NCI-H82 treated with DMSO at 0.1 percent for 48 hours (cell line): ENCODE measurements around the gene C21orf58.
"Not testable (repeated sequence)": the region's sequence is repeated elsewhere in the genome, so short reads cannot be mapped to it uniquely, and the experiment has no call there.

Experiments
- DNase-seq: peaks from one replicate; lab custom pipeline; 2025; ENCODE audit not compliant: unreplicated experiment; lab: John Stamatoyannopoulos, UW

The C21orf58 gene

DNA sequence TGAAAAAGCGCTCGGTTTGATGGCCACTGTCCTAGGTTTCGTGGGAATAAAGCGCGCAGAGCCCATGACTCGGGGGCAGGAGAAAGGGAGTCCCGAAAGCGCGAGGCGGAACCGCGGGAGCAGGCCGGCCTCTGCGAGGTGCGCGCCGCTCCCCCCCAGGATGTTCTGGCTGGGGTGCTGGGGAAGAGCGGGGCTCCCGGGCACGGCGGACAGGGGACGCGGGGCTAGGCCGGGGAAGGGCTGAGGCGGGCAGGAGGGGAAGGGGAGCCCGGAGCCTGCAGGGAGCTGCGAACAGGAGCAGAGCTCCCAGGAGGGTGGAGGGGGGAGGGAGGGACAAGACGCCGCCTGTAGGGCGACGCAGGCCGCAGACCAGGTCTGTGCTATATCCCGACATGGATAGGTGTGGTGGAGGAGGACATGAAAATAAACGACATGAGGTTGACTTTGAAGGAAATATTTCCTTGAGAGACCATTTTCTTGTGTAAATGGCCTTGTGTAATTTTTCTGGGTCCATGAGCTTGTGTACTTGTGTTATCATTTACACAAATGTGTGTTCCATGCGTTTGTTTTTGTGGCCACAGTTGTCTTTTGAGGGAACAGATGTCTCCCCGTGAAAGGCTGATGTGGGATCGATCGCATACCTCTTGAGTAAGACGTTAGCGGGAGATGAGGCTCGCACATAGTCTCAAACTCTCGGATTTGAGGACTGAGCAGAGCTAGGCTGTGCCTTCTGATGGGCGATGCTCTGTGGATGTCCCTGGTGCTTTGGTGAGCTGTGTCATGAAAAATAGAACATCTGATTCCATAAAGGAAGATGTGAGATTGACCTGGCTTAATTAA is 1.6 kb upstream of the C21orf58 start:
- DNase-seq, result peak; percentile 20

DNA sequence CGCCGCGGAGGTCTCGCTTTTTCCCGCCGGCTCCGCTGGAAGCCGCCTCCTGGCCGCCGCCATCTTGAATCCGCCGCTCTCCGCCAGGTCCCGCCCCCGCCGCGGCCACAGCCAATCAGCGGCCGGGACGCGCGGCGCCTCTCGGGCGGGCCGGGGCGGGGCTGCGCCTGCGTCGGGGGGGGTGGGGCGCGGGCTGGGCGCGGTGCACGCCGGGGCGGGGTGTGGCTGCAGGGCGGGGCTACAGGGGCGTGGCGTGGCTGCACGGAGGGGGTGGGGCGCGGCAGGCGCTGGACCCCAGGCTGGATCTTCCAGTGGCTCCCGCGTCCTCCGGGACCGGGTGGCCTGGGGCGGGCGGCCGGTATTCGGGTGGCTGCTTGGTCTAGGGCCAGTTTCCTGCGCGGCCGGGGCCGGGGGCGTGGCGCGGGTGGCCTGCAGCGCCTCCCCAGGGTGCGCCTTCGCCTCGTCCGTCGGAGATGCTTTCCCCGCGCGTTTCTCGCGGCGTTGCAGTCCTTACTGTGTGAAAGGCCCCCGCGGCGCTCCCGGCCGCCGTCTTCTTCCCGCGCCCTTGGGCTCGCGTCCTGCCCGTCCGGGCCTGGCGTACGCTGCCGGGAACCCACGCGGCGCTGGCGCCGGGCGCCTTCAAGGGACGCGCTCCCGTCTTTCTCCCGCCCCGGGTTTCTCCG is 861 bp upstream of the C21orf58 start:
- DNase-seq, result peak; percentile 51

- DNase-seq, result no peak
Observed at GRCh38 chr21:46323227-46323709, 402 bp downstream of the C21orf58 start.

DNA sequence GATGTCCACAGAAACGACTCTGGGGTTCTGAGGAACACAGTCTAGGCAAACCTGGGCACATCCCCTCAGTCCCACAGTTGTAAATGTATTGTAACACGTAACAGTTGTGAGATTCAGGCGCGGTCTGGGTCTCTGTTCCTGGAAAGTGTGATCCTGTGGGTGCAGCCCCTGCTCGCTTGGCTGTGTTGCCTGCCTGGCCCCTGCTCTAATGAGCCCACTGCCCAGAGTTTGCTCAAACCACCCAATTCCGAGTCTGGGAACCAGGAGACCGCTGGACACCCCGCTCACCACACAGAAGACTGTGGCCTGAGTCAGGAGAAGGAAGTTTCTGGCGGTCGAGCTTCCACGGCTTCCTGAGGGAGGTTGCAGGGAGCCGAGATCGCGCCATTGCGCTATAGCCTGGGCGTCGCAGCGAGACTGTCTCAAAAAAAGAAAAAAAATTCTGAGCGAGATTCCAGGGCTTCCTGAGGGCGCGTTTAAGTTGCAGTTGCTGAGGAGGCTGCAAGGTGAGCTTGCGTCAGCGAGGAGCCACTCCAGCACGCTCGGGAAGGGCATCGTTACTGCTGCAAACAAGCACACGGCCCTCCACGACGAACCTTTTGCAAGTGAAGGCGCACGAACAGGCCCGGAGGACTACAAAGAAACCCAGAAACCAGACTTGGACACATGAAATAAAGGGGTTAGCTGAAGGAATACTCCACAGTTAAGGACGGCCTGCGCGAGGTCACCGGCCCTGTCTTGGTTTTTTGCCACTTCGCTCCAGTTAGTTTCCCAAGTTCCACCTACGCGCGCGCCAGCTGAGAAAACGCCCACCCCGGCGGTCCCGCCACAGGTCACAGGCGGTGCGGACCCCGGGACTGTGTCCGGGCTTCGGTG is 1.1 kb downstream of the C21orf58 start:
- DNase-seq, result no peak

GRCh38 chr21:46320331-46320801 is 3.3 kb downstream of the C21orf58 start:
- DNase-seq, result no peak

DNA sequence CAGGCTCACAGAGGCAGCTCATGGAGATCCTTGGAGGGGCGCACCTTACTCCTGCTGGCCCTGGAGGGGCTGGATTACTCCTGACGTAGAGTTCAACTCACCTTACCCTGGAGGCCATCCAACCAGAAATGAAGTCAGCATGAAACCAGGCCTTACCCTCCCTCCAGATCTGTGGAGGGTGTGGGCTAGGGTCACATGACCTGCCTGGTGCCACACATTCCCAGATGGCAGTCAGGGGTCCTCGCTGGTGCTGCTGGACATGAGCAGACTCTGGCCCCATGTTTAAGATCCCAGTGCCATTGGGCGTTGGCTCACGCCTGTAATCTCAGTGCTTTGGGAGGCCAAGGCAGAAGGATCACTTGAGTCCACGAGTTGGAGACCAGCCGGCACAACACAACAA is 4.5 kb downstream of the C21orf58 start:
- no peak for DNase-seq

DNA sequence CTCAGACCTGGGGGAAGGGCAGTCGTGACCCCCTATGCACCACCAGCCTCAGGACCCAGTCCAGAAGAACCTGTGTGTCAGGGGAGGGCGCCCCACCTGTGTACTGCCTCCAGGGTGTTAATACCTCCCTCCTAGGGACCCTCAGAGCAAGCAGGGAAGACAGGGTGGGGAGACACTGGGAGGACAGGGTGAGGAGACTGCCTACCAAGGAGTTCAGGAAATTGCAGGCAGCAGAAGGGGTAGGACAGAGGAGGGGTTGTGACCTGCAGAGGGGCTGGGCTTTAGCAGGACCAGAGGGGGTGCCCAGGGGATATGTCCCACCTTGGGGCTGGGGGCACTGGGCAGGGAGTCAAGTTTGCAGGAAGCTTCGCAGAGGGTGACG is 5.2 kb downstream of the C21orf58 start:
- no peak for DNase-seq

GRCh38 chr21:46317710-46318463 is 5.8 kb downstream of the C21orf58 start:
- no peak for DNase-seq

DNA sequence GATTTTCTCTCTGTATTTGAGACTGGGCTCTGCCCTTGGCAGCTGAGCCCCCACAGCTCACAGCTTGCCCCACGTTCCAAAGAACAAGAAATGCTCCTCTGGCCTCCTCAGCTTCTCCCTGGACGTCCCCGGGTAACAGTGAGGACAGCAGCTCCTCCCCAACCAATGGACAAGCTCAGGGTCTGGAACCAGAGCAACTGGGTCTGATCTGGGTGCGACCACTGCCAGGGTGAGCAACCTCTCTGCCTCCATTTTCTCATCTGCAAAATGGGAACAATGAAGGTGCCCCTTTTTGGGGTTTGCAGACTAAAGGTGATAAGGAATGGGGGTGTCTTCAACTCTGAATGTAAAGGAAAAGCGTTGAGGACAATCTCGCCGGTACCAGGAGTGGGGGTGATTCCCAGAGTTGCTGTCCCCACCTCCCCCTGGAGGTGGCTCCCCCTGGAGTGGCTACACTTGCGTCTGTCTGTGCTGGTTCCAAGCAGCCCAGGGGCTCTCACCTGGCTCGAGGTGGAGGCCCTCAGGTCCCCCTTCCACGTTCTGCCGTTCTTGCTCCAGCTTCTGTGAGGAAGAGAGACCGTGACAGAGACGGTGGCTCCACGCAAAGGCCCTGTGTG is 6.9 kb downstream of the C21orf58 start:
- DNase-seq, result no peak

DNA sequence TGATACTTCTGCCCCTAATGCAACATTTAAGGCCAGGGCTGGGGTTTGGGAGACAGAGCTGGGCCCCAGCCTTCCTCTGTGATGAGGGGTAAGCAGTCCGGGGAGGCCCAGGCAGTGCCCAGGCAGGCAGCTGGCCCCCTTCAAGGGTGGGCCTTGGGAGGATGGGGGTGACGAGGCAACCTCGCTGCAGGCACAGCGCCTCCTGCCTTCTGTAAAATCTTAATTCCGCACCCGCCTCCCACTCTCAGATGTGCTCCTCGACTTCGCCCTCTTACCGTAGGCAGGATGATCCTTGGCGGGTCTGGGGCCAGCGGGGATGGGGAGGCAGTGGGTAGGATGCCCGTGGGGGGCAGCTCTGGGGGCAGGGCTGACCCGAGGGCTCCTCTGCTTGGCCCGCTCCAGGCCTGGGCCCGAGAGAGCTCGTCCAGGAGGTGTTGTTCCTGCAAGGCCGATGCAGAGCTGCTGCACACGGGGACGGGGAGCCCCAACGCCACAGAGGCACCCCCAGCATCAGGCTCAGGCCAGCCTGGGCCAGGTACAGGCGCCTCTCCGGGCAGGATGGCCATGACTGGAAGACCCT is 9.1 kb downstream of the C21orf58 start:
- no peak for DNase-seq

DNA sequence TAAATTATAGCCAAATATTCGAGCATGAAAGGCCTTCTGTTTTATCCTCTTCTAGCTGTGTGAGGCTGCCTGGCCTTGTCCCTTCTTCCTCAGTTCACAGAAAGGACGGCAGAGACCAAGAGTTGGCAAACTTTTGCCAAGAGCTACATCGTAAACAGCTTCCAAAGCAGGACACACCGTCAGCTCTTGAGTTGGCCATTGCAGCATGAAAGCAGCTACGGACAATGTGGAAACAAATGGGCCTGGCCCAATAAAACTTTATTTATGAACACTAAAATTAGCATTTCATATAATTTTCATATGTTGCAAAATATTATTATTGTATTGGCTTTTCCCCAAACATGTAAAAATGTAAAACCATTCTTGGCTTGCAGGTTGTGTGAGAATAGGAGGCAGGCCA is 10.7 kb downstream of the C21orf58 start:
- no peak for DNase-seq

DNA sequence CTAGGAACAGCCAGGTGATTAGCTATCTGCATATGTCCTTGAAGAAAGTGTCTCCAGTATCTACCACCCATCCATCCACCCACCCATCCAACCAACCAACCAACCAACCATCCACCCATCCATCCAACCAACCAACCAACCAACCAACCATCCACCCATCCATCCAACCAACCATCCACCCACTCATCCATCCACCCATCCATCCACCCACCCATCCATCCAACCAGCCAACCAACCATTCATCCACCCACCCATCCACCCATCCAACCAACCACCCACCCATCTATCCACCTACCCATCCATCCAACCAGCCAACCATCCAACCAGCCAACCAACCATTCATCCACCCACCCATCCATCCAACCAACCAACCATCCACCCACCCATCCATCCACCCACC is 12.1 kb downstream of the C21orf58 start:
- no peak for DNase-seq

DNA sequence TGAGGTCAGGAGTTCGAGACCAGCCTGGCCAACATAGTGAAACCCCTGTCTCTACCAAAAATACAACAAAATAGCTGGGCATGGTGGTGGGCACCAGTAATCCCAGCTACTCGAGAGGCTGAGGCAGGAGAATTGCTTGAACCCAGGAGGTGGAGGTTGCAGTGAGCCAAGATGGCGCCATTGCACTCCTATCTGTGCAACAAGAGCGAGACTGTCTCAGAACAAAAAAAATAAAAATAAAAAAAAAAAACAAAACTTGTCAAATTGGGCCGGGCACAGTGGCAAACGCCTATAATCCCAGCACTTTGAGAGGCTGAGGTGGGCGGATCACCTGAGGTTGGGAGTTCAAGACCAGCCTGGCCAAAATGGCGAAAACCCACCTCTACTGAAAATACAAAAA is 13.4 kb downstream of the C21orf58 start:
- DNase-seq, result not testable (repeated sequence)

DNA sequence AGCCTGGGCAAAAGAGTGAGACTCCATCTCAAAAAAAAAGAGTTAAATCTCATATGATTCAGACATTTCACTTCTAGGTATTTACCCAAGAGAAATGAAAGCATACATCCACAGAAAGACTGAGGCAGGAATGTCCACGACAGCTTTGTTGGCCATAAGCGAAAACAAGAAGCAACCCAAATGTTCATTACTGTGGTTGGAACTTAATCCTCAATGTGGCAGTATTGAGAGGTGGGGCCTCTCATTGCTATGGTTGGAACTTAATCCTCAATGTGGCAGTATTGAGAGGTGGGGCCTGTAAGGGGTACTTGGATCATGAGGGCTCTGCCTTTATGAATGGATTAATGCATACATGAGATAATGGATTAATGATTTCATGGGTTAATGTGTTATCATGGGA is 15.2 kb downstream of the C21orf58 start:
- DNase-seq, result no peak

DNA sequence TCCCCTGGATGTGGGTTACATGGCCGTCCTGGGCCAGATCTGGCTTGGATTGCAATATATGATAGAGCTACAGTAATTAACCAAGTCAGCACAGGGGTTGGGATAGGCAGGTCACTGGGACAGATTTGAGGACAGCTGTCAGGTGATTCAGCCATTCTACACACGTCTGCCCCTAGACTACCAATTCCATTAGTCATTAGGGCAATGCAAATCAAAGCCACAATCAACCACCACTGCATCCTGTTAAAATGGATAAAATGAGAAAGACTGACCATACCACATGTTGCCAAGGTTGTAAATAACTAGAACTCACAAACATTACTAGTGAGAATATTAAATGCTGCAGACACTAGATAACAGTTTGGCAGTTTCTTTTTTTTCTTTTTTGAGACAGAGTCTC is 16.0 kb downstream of the C21orf58 start:
- no peak for DNase-seq

- DNase-seq, result no peak
Observed at GRCh38 chr21:46304955-46305354, 18.7 kb downstream of the C21orf58 start.

DNA sequence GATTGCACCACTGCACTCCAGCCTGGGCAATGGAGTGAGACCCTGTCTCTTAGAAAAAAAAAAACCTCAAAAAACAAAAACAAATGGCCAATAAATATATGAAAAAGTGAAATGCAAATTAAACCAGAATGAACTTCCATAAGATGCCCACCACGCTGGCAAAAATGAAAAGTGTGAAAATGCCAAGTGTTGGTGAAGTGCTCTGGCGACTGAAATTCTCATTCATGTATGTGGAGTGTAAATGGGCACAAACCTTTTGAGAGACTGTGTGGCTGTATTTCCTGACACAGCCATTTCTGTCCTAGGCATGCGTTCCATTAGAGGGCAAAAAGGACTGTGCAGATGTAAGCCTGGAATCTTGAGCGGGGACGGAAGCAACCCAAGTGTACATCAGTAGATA is 19.2 kb downstream of the C21orf58 start:
- DNase-seq, result no peak

DNA sequence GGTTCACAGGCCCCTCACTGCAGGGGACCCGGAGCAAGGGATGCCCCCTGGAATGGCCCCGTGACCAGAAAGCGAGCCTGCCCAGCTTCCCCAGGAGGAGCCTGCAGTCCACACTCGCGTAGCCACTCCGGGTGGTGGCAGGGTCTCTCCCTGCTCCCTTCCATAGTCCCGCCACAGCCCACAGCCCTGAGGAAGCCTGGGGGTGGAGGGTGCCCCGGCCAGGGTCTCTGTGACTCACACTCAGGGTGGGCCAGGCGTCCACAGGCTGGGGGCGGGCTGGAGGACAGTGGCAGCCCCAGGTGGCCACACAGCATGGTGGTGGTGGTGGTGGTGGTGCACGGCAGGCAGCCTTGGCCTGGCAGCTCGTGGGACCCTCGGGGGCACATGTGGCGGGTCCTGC is 21.9 kb downstream of the C21orf58 start:
- no peak for DNase-seq

- DNase-seq, result no peak
Observed at GRCh38 chr21:46299167-46299566, 24.5 kb downstream of the C21orf58 start.
